AG08396 (cell line): ENCODE results near the gene AQP10.
"Not testable (repeated sequence)": the region's sequence is repeated elsewhere in the genome, so short reads cannot be mapped to it uniquely, and the experiment has no call there.

Experiments used
- DNase-seq: peaks from one replicate; pipeline ENCODE4 v3.0.0; 2012; ENCODE audit warnings: low spot score, mixed read lengths

The AQP10 gene

GRCh38 chr1:154324241-154324640 lies 3.3 kb downstream of the AQP10 start:
- no peak for DNase-seq

- peak; percentile 86 for DNase-seq
Observed at GRCh38 chr1:154324669-154325582, 4.0 kb downstream of the AQP10 start, which contains the start of gene ATP8B2. TSS of gene ATP8B2 (plus strand) at chr1:154325525. CDS start at chr1:154328142, 2,617 bp downstream.

- DNase-seq: peak; percentile 93
Observed at GRCh38 chr1:154325583-154326545, 5.0 kb downstream of the AQP10 start.

- DNase-seq: peak; percentile 85
Observed at GRCh38 chr1:154326546-154327465, 5.9 kb downstream of the AQP10 start.

- DNase-seq: no peak
Observed at GRCh38 chr1:154327466-154328317, 6.8 kb downstream of the AQP10 start.

- DNase-seq: peak; percentile 89
Observed at GRCh38 chr1:154328318-154329151, 7.6 kb downstream of the AQP10 start.

- no peak for DNase-seq
Observed at GRCh38 chr1:154329152-154329521, 8.2 kb downstream of the AQP10 start.

- no peak for DNase-seq
Observed at GRCh38 chr1:154329551-154330131, 8.7 kb downstream of the AQP10 start.

GRCh38 chr1:154330669-154331068 lies 9.8 kb downstream of the AQP10 start:
- no peak for DNase-seq

- peak; percentile 41 for DNase-seq
Observed at GRCh38 chr1:154334079-154335024, 13.5 kb downstream of the AQP10 start.

GRCh38 chr1:154335025-154335714 lies 14.3 kb downstream of the AQP10 start:
- DNase-seq: peak; percentile 84

- DNase-seq: no peak
Observed at GRCh38 chr1:154337253-154337894, 16.5 kb downstream of the AQP10 start.

- DNase-seq: no peak
Observed at GRCh38 chr1:154338875-154339274, 18.0 kb downstream of the AQP10 start.

- DNase-seq: not testable (repeated sequence)
Observed at GRCh38 chr1:154341366-154341765, 20.5 kb downstream of the AQP10 start.

- DNase-seq: no peak
Observed at GRCh38 chr1:154342132-154342531, 21.2 kb downstream of the AQP10 start.

GRCh38 chr1:154342836-154343472 lies 22.1 kb downstream of the AQP10 start:
- no peak for DNase-seq
